Measurements from ENCODE around the gene BTBD18. TPM values are rescaled to one million over a fixed set of nuclear protein-coding genes. Genes with fewer than 3 reads are reported as not detected.
A peak's percentile ranks its signal among the peaks of the same experiment; 100 is the strongest.

BTBD18 gene
- total RNA-seq, 1 donor from 2014 or later: not detected

DNA sequence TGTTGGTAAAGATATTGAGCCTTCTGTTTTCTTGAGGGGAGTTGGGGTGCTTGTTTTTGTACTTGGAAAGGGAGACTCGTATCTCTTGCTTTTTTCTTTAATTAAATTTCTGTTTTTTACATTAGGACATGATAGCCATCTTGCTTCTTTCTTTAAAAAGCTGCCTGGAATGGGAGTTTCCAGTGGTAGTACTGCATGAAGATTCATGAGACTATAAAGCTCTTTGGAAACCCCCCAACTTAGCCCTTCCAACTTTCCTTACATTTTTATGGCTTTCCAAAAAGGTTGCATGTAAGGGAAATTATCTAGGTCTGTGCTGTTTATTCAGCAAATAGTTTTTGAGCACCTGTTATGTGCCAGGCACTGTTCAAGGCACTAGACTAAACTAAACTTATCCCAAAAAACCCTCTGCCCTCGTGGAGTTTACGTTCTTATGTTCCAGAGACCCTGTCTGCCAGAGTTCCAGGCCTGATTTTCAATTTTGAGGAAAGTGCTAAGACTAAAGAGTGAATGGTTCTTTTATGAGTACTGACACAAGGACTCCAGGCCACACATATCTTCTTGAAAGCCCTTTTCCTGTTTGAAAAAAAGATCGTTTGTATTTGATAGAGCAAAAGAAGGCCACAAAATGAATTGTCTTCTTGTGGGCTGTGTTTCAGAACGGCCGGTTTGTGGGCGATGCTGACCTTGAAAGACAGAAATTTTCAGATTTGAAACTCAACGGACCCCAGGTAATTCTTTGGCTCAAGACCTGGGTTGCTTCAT, 41.9 kb upstream of the BTBD18 start:
- peaks cover 5% of the 10 kb centered on the region for H3K27me3 Mint-ChIP-seq (ENCODE audit: unreplicated experiment)
- no peak for DNase-seq
- no peak overlapping the region for H3K4me3 Mint-ChIP-seq (ENCODE audit: unreplicated experiment)
- H3K4me1 Mint-ChIP-seq (ENCODE audit: low read depth, unreplicated experiment): peaks cover 14% of the 10 kb centered on the region
- TF ChIP-seq, protein P1, sequence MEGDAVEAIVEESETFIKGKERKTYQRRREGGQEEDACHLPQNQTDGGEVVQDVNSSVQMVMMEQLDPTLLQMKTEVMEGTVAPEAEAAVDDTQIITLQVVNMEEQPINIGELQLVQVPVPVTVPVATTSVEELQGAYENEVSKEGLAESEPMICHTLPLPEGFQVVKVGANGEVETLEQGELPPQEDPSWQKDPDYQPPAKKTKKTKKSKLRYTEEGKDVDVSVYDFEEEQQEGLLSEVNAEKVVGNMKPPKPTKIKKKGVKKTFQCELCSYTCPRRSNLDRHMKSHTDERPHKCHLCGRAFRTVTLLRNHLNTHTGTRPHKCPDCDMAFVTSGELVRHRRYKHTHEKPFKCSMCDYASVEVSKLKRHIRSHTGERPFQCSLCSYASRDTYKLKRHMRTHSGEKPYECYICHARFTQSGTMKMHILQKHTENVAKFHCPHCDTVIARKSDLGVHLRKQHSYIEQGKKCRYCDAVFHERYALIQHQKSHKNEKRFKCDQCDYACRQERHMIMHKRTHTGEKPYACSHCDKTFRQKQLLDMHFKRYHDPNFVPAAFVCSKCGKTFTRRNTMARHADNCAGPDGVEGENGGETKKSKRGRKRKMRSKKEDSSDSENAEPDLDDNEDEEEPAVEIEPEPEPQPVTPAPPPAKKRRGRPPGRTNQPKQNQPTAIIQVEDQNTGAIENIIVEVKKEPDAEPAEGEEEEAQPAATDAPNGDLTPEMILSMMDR (IDR thresholded peaks at IDR 0.05; ENCODE audit: partially characterized antibody, unreplicated experiment): no peak
- peaks cover 3% of the 10 kb centered on the region for H3K9me3 Mint-ChIP-seq (ENCODE audit: unreplicated experiment)
- no peak overlapping the region for H3K27ac Mint-ChIP-seq (ENCODE audit: unreplicated experiment)
- H3K36me3 Mint-ChIP-seq (ENCODE audit: unreplicated experiment): peaks cover 5% of the 10 kb centered on the region

DNA sequence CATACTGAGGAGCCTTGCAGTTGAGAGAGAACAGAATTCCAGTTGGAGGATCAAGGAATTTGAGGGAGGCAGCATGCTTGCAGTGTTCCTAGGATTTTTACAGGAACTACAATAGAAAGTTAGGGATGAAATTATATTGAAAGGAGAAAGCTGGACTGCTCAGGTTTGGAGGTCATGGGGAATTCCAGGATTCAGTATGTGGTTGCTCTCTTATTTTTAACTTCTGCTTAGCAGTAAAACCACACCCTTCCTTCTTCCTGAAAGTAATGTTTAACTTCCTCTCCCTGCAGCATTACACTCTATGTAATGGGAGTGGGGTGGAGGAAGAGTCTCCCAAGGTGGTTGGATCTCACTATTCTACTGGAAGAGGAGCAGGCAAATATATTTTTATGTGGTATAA, 41.3 kb upstream of the BTBD18 start:
- Mint-ChIP-seq H3K4me1 (ENCODE audit: low read depth, unreplicated experiment) (peaks cover 17% of the 10 kb centered on the region), H3K27ac (ENCODE audit: unreplicated experiment) (peak overlapping the region; percentile 31), H3K36me3 (ENCODE audit: unreplicated experiment) (peaks cover 5% of the 10 kb centered on the region), H3K27me3 (ENCODE audit: unreplicated experiment) (peaks cover 5% of the 10 kb centered on the region), H3K4me3 (ENCODE audit: unreplicated experiment) (no peak overlapping the region), H3K9me3 (ENCODE audit: unreplicated experiment) (no peaks in the 10 kb centered on the region)
- no peak for DNase-seq
- TF ChIP-seq, protein P1 (IDR thresholded peaks at IDR 0.05; ENCODE audit: partially characterized antibody, unreplicated experiment): no peak

DNA sequence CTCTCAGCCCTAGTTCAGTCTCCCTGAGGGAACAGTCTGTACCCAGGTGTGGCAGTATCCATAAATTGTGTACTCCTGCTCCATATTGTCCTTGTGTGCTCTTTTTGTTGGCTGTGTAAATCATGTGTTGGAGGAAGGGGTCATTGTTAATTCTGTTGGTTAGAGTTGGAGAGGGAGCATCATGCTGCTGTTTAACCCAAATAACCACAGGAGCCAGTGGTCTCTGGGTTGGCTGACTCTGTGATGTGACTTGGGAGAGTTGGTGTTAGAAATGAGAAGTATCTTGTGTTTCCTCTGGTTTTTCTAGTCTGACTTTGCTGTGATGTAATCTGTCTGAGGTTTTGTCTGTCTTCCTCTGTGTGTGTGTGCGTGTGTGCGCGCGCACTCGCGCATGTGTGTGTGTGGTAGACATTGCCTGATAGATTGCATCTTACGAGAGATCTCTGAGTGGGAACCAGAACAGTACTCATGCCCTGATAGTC, 40.5 kb upstream of the BTBD18 start:
- no peaks in the 10 kb centered on the region for H3K9me3 Mint-ChIP-seq (ENCODE audit: unreplicated experiment)
- peaks cover 5% of the 10 kb centered on the region for H3K27me3 Mint-ChIP-seq (ENCODE audit: unreplicated experiment)
- DNase-seq: no peak
- peaks cover 5% of the 10 kb centered on the region for H3K36me3 Mint-ChIP-seq (ENCODE audit: unreplicated experiment)
- H3K4me3 Mint-ChIP-seq (ENCODE audit: unreplicated experiment): no peak overlapping the region
- H3K4me1 Mint-ChIP-seq (ENCODE audit: low read depth, unreplicated experiment): peaks cover 24% of the 10 kb centered on the region
- H3K27ac Mint-ChIP-seq (ENCODE audit: unreplicated experiment): peak overlapping the region; percentile 16
- TF ChIP-seq, protein P1 (IDR thresholded peaks at IDR 0.05; ENCODE audit: partially characterized antibody, unreplicated experiment): no peak

DNA sequence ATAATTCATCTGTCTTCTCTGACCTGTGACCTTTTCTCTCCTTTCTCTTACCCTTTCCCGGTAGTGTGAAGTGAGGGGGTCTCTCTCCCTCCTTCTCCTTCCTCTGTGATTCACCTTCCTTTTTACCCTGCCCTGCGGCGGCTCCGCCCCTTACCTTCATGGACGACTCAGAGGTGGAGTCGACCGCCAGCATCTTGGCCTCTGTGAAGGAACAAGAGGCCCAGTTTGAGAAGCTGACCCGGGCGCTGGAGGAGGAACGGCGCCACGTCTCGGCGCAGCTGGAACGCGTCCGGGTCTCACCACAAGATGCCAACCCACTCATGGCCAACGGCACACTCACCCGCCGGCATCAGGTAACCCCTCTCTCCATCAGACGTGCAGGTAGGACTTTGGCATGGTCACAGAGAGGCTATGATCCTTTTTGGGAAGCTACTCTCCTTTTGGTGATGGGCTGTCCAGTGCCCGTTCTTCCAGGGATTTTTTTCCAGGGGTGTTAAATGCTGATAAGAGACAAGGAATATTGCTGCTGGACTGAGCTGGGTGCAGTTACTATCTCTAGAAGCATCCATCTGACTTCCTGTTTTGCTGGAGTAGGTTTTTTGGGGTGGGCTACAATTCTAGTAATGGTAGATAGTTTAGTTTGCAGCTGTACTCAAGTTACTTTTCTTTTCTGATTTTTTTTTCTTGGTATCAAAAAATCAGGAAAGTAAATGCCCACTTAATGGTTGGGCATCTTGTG, 39.9 kb upstream of the BTBD18 start:
- peaks cover 5% of the 10 kb centered on the region for H3K27me3 Mint-ChIP-seq (ENCODE audit: unreplicated experiment)
- no peak overlapping the region for H3K4me3 Mint-ChIP-seq (ENCODE audit: unreplicated experiment)
- peak overlapping the region; percentile 16 for H3K27ac Mint-ChIP-seq (ENCODE audit: unreplicated experiment)
- no peaks in the 10 kb centered on the region for H3K9me3 Mint-ChIP-seq (ENCODE audit: unreplicated experiment)
- TF ChIP-seq, protein P1 (IDR thresholded peaks at IDR 0.05; ENCODE audit: partially characterized antibody, unreplicated experiment): no peak
- no peak for DNase-seq
- peaks cover 5% of the 10 kb centered on the region for H3K36me3 Mint-ChIP-seq (ENCODE audit: unreplicated experiment)
- H3K4me1 Mint-ChIP-seq (ENCODE audit: low read depth, unreplicated experiment): peaks cover 29% of the 10 kb centered on the region

DNA sequence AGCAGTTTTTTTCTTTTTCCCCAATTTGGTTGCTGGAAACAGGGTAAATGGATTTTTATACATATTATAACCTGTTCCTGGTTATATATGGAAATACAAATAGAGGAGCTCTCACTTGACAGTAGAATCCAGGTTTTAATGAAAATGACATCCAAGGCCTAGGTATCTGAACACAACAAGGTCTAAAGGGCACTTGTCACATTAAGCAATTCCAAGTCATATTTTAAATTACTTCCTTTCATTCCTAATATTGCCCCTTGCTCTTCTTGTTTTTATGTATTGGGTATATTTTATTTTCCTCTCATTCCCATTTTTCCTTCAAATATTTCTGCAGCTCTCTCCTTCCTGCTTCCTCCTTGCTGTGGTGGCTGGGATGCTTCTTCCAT, 37.1 kb upstream of the BTBD18 start:
- TF ChIP-seq, protein P1 (IDR thresholded peaks at IDR 0.05; ENCODE audit: partially characterized antibody, unreplicated experiment): no peak
- no peak for DNase-seq
- H3K9me3 Mint-ChIP-seq (ENCODE audit: unreplicated experiment): no peaks in the 10 kb centered on the region
- no peaks in the 10 kb centered on the region for H3K36me3 Mint-ChIP-seq (ENCODE audit: unreplicated experiment)
- no peak overlapping the region for H3K27ac Mint-ChIP-seq (ENCODE audit: unreplicated experiment)
- peak overlapping the region; percentile 58 for H3K4me3 Mint-ChIP-seq (ENCODE audit: unreplicated experiment)
- peaks cover 29% of the 10 kb centered on the region for H3K4me1 Mint-ChIP-seq (ENCODE audit: low read depth, unreplicated experiment)
- H3K27me3 Mint-ChIP-seq (ENCODE audit: unreplicated experiment): peaks cover 3% of the 10 kb centered on the region

All from glutamatergic neuron (in vitro differentiated cells).